ENCODE results near the gene ORC4.
A peak's percentile ranks its signal among the peaks of the same experiment; 100 is the strongest.

ORC4 gene

DNA sequence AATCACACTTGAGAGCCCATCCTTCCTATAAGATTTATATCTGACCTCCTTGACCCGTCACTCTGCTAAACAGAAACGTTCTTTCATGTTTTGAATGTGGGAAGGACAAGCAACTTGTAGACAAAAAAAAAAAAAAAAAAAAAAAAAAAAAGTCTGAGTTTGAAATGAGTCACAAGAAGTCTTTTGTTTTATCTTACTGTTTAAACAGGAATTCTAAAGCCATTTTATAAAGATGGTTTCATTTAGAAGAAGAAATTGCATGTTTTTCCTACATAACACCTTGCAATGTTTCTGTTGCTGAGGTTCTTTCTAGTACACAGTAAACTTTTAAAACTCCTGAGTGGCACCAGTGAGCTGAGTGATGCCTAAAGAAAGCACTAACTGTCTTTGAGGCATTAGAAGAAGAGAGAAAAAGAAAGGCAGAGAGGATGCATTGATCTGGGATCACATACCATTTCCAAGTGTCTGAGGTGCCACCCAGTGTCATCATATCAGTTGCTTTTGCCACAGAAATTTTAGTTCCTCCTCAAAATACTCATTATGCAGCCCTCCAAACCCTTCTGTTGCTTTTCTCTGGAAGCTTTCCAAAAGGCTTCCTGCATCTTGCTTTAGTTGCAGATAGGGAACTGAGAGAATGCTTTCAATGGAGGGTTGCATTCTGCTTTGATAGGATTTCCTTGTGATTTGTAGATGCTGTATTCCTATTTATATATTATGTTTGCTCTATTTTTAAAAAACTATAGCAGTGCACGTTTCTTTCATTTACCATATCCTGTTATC, 106.6 kb downstream of the ORC4 start:
- TF ChIP-seq CTCF (IDR thresholded peaks at IDR 0.05; ENCODE audit: unreplicated experiment in 3 of 3): no peak
- Mint-ChIP-seq H3K4me3 (no peak overlapping the region), H3K27me3 (ENCODE audit: low read depth) (no peaks in the 10 kb centered on the region), H3K4me1 (peaks cover 61% of the 10 kb centered on the region), H3K27ac (peak overlapping the region; percentile 39 to 77 (median 75)), H3K9me3 (no peaks in the 10 kb centered on the region), H3K36me3 (ENCODE audit: low read depth) (peaks cover 16% of the 10 kb centered on the region)

- Mint-ChIP-seq H3K27me3 (ENCODE audit: low read depth) (no peaks in the 10 kb centered on the region), H3K4me3 (no peak overlapping the region), H3K4me1 (peaks cover 50% of the 10 kb centered on the region), H3K9me3 (no peaks in the 10 kb centered on the region), H3K36me3 (ENCODE audit: low read depth) (peaks cover 20% of the 10 kb centered on the region), H3K27ac (peak overlapping the region; percentile 32 to 76 (median 71))
- peak; percentile 81 to 87 (median 84) for TF ChIP-seq CTCF (IDR thresholded peaks at IDR 0.05; ENCODE audit: unreplicated experiment in 3 of 3)
Measured at GRCh38 chr2:147910990-147911473, 109.5 kb downstream of the ORC4 start.

GRCh38 chr2:147909178-147909577, 111.4 kb downstream of the ORC4 start:
- no peak overlapping the region for H3K27ac Mint-ChIP-seq
- no peaks in the 10 kb centered on the region for H3K27me3 Mint-ChIP-seq (ENCODE audit: low read depth)
- H3K36me3 Mint-ChIP-seq (ENCODE audit: low read depth): peaks cover 19% of the 10 kb centered on the region
- no peak for TF ChIP-seq CTCF (IDR thresholded peaks at IDR 0.05; ENCODE audit: unreplicated experiment in 3 of 3)
- H3K9me3 Mint-ChIP-seq: no peaks in the 10 kb centered on the region
- peaks cover 34% of the 10 kb centered on the region for H3K4me1 Mint-ChIP-seq
- no peak overlapping the region for H3K4me3 Mint-ChIP-seq

DNA sequence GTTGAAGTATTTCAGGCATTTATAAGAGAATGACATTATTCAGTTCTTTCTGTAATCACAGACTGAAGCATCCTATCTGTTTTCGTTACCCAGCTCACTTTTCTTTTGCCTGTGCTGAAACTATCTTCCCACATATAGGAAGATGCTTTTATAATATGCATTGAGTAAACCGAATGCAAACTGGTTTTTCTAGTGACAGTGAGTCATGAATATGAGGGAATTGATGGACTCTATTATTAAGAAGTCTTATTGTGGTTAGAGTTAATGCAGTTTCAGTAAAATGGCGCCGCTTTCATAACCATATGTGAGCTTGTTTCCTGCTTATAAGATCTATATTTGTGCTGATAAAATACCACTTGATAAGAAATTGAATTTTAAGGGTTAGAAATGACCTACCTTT, 116.5 kb downstream of the ORC4 start:
- Mint-ChIP-seq H3K4me3 (no peak overlapping the region), H3K4me1 (peaks cover 23% of the 10 kb centered on the region), H3K27ac (no peak overlapping the region), H3K36me3 (ENCODE audit: low read depth) (peaks cover 40% of the 10 kb centered on the region), H3K27me3 (ENCODE audit: low read depth) (no peaks in the 10 kb centered on the region), H3K9me3 (no peaks in the 10 kb centered on the region)
- TF ChIP-seq CTCF (IDR thresholded peaks at IDR 0.05; ENCODE audit: unreplicated experiment in 3 of 3): no peak

DNA sequence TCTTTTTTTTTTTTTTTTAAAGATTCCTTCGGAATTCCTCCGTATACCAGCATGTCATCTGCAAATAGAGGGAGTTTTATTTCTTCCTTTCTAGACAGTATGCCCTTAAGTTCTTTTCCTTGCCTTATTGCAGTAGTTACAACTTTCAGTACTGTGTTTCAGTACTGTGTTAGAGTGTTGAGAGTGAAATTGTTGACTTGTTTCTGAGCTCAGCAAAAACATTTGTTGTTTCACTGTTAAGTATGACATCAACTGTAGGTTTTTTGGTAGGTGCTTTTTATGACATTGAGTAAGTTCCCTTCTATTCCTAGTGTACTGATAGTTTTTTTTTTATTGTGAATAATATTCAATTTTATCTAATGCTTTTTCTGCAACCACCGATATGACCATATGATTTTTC, 131.9 kb downstream of the ORC4 start:
- H3K4me3 Mint-ChIP-seq: peak overlapping the region in 1 of 3 experiments; percentile 25
- H3K27ac Mint-ChIP-seq: peak overlapping the region in 1 of 3 experiments; percentile 21
- H3K27me3 Mint-ChIP-seq (ENCODE audit: low read depth): no peaks in the 10 kb centered on the region
- H3K9me3 Mint-ChIP-seq: no peaks in the 10 kb centered on the region
- no peak for TF ChIP-seq CTCF (IDR thresholded peaks at IDR 0.05; ENCODE audit: unreplicated experiment in 3 of 3)
- H3K36me3 Mint-ChIP-seq (ENCODE audit: low read depth): peaks cover under 1% of the 10 kb centered on the region
- H3K4me1 Mint-ChIP-seq: peaks cover 34% of the 10 kb centered on the region

GRCh38 chr2:147886136-147886535, 134.4 kb downstream of the ORC4 start:
- Mint-ChIP-seq H3K4me3 (no peak overlapping the region), H3K27me3 (ENCODE audit: low read depth) (no peaks in the 10 kb centered on the region), H3K36me3 (ENCODE audit: low read depth) (no peaks in the 10 kb centered on the region), H3K4me1 (peaks cover 37% of the 10 kb centered on the region), H3K9me3 (no peaks in the 10 kb centered on the region), H3K27ac (no peak overlapping the region)
- no peak for TF ChIP-seq CTCF (IDR thresholded peaks at IDR 0.05; ENCODE audit: unreplicated experiment in 3 of 3)

Measured in nephron (organoid).